NCI-H82 treated with DMSO at 0.1 percent for 48 hours (cell line): Measurements from ENCODE around the gene EEIG1.

Source experiments
- DNase-seq: peaks from one replicate; lab custom pipeline; 2025; ENCODE audit not compliant: unreplicated experiment; lab: John Stamatoyannopoulos, UW

EEIG1 gene

DNA sequence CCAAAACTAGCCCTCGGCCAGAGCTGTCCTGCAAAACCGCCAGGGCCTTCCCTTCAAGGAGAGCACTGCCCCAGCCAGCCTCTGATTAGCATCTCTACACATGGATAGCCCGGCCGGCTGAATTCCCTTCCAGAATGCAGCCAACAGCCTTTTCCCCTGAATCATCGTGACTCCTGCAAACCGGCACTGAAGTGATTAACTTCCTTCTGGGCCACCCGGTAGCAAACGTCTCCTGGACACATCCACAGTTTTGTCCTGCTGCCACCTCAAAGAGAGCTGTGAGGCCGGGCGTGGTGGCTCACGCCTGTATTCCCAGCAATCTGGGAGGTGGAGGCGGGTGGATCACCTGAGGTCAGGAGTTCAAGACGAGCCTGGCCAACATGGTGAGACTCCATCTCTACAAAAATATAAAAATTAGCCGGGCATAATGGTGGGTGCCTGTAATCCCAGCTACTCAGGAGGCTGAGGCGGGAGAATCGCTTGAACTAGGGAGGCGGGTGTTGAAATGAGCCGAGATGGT lies 21.1 kb upstream of the EEIG1 start:
- DNase-seq, result no peak

- no peak for DNase-seq
These were observed 20.5 kb upstream of the EEIG1 start for GRCh38 chr9:128001151-128001778.

- DNase-seq, result no peak
These were observed 18.7 kb upstream of the EEIG1 start for GRCh38 chr9:127999461-127999860.

GRCh38 chr9:127993721-127994120 lies 12.9 kb upstream of the EEIG1 start:
- DNase-seq, result no peak

- DNase-seq, result no peak
These were observed 11.0 kb upstream of the EEIG1 start for GRCh38 chr9:127991757-127992274.

DNA sequence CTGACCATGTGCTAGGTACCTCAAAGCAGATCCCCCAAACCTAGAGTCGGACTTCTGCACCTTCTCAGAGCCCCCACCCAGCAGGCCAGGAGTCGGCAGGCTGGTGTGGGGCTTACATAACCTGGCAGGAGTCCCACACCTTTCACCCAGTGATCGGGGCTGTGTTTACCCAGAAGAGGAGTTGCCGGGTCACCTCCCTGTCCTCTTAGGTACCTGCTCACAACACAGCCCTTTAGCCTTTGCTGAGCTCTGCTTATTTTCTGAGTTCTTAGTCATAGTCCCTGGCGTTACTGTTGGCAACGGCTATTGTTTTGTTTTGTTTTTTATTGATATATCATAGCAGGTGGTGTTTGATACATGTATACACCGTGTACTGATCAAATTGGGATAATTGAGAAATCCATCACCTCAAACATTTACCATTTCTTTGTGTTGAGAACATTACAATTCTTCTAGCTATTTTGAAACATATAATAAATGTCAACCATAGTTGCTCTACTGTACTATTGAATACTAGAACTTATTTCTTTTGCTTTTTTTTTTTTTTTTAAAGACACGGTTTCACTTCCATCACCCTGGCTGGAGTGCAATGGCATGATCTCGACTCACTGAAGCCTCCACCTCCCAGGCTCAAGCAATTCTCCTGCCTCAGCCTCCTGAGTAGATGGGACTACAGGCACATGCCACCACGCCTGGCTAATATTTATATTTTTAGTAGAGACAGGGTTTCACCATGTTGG lies 10.4 kb upstream of the EEIG1 start:
- no peak for DNase-seq

DNA sequence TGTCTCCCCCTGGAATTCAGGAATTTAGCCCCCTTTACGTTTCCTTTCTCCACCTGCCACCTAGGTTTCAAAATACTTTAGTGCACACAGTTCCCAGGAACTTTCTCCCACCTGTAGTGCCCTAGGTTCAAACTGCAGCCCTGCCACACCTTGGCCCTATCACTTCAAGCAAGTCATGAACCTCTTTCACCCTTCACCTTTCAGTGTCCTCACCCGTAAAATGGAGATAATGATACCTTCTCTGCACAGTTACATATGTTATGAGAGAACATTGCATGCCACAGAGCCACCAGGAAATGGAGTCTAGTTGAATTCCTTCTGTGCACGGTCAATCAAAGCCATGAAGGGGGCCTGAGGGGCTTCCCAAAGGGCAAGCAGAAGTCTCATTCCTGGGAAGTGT lies 9.8 kb upstream of the EEIG1 start:
- DNase-seq, result no peak

DNA sequence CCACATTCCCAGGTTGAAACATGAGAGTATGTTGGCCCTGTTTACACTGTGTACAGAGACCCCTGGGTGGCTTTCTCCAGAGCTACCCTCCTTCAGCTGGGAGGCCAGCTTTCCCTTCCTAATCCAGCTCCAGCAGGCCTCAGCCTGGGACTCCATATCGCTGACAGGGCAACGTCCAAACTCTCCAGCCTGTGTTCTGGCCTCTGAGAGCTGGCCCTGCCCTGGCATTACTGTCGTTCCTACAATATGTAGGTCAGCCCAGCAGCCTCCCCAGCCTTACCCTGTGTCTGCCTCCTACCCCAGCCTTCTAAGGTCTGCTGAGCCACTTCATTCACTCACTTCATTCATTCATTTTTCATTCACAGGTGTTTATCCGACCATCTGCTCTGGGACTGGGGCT lies 8.3 kb upstream of the EEIG1 start:
- no peak for DNase-seq

- no peak for DNase-seq
These were observed 6.4 kb upstream of the EEIG1 start for GRCh38 chr9:127987103-127987614.

GRCh38 chr9:127985011-127985410 lies 4.2 kb upstream of the EEIG1 start:
- no peak for DNase-seq

- DNase-seq, result no peak
These were observed 3.1 kb upstream of the EEIG1 start for GRCh38 chr9:127983847-127984289.

GRCh38 chr9:127982912-127983311 lies 2.1 kb upstream of the EEIG1 start:
- DNase-seq, result no peak

- DNase-seq, result no peak
These were observed 851 bp upstream of the EEIG1 start for GRCh38 chr9:127981559-127982121.

- no peak for DNase-seq
These were observed 606 bp downstream of the EEIG1 start for GRCh38 chr9:127980060-127980705.

DNA sequence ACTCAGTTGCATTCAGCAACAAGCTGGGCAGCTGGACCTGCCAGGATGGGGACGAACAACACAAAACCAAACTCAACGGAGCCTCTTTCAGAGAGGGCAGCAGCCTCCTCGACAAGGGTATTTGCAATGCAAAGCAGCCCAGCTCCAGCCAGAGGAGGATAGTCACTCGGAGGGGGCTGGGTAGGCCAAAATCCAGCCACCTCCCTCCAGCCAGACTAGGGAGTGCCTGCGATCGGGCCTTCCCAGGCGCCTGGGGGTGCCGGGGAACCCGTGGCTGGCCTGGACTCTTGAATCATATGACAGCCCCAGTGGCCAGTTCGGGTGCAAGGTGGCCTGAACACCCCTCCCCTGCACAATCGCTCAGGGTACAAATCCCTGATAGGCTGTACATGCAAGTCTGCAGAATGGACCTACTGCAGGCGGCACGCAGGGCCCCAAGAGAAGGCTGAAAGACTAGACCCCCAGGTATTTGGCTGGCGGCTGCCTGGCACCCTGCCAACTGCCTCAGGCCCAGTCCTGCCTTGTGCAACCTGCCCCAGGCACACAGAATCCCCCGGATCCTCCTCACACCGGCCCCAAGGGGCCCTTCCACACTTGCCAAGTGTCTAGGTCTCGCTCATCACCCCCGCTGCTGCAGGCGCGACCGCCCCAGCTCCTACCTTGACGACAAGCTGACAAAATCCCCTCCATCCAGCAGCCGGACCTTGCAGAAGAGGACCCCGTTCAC lies 1.3 kb downstream of the EEIG1 start:
- DNase-seq, result no peak

- no peak for DNase-seq
These were observed 1.8 kb downstream of the EEIG1 start for GRCh38 chr9:127979015-127979332.

GRCh38 chr9:127977884-127978647 lies 2.7 kb downstream of the EEIG1 start:
- DNase-seq, result no peak

- DNase-seq, result no peak
These were observed 3.5 kb downstream of the EEIG1 start for GRCh38 chr9:127977009-127977883.

- DNase-seq, result no peak
These were observed 4.3 kb downstream of the EEIG1 start for GRCh38 chr9:127976498-127976897.
